Stimulated activated CD8-positive, alpha-beta memory T cell treated with anti-CD3 and anti-CD28 coated beads, Interleukin-7, amount 100 ng/mL, for 48 hours (primary cell): ENCODE measurements around the gene RAB7B.
"Not testable (repeated sequence)": the region's sequence is repeated elsewhere in the genome, so short reads cannot be mapped to it uniquely, and the experiment has no call there.

Experiments
- DNase-seq, 2 donors: peaks; one replicate each; pipeline ENCODE4 v3.0.0-alpha.2; 2020; ENCODE audit warnings: low read depth in 1 of 2; ENCODE audit errors: extremely low read depth in 1 of 2

RAB7B gene

DNA sequence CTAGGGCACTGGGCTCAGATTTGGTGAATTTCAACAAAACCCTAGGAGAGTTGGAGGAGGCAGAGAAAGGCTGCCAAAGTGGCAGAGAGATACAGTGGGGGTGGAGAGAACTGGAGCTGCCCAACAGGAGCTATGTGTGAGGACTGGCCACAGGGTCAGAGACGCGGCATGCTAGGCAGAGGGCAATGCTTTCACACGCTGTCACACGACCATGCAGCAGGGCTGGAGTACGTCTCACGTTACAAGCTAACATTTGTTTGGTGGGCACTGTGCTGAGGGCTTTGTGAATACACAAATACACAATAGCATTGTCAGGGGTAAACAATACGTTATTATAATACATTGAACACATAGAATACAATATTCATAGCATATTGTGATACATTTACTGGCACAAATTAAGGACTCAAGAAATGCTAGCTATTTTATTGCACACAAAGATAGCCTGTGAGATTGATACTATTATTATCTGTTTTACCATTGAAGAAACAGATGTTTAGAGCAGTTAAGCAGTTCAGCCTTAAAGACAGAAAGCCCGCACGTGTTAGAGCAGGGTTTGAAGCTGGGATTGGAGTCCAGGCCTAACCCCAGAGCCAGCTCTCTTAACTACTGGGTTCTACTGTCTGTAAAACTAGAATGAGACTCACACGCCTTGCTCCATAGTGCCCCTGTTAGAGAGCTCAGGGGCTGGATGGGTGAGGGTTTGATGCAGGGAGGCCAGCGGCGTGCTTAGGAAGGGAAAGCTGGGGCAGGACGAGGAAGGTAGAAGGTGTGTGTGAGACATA lies 4.5 kb downstream of the RAB7B start:
- DNase-seq: no peak

DNA sequence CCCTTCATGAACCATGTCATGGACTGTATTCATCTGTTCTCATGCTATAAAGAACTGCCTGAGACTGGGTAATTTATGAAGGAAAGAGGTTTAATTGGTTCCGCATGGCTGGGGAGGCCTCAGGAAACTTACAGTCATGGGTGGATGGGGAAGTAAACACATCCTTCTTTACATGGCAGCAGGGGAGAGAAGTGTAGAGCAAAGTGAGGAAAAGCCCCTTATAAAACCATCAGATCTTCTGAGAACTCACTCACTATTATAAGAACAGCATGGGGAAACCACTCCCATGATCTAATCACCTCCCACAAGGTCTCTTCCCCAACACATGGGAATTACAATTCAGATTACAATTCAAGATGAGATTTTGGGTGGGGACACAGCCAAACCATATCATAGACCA lies 6.6 kb downstream of the RAB7B start:
- DNase-seq: not testable (repeated sequence)

DNA sequence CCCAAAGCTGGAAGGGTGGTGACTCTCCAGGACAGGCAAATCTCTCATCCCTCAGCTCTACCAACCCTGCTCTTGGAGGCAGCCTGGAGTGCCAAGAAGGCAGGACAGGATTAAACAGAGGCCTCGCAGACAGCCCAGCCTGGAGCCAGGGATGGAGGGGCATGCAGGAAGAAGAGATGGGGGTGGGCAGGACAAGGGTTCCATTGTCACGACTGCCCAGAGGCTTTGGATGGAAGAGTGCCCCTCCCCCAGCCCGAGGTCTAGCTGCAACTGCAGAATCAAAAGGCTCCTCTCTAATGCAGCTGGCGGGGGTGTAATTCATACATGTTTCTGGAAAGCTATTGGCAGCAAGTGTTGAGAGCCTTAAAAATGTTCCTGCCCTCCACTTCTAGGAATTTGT lies 8.8 kb downstream of the RAB7B start:
- no peak for DNase-seq

DNA sequence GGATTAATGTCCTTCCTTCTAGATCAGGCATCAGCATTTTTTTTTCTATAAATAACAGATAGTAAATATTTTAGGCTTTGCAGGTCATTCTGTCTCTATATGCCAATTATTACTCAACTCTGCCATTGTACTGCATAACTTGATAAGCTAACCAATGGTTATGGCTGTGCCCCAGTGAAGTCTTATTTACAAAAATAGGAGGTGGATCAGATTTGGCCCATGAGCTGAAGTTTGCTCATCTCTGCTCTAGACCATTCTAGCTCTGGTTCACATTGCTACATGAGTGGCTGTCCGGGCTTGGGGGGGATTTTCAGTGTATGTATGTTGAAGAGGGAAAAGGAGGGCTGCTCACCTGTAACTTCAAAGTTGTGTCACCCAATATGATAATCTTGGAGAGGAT lies 10.1 kb downstream of the RAB7B start:
- no peak for DNase-seq

DNA sequence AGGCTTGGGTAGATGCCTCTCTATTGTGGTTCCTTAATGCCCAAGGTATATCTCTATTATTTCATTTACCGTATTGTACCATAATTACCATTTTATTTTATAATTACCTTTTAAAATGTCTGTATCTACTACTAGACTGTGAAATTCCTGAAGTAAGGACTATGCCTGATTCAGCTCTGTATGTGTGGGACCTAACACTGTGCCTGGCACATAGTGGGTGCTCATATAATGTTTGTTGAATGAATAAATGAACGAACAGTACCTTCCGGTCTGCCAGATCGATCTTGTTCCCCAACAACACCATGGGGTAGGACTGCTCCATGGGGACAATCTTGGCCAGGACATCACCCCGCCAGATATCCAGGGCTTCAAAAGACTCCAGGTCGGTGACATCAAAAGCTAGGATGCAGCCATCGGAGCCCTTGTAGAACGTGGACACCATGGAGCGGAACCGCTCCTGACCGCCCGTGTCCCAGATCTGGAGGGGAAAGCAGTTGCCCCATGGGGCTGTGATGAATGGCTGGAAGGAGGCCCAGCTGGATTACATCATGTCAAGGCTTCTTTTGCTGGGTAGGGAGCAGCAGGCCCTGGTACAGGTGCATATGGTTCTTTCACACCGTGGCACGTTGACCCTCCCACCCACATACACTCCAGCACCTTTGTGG lies 10.8 kb downstream of the RAB7B start:
- no peak for DNase-seq

DNA sequence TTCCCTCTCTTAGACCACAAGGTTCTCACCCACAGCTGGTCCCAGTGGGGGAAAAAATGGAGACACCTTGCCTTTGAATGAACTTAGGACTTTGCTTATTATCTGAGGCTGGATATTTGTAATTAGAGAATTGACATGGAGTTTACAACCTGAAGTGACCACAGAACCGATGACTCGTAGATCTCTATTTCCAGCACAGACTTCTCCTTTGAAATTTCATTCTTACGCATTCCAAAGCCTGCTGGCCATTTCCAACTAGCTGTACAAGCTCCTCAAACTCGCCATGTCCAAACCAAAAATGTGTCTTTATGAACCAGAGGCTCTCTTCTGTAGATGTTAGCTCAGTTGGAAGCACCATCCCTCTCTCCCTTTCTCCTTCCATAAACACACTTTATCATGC lies 12.0 kb downstream of the RAB7B start:
- DNase-seq: no peak

DNA sequence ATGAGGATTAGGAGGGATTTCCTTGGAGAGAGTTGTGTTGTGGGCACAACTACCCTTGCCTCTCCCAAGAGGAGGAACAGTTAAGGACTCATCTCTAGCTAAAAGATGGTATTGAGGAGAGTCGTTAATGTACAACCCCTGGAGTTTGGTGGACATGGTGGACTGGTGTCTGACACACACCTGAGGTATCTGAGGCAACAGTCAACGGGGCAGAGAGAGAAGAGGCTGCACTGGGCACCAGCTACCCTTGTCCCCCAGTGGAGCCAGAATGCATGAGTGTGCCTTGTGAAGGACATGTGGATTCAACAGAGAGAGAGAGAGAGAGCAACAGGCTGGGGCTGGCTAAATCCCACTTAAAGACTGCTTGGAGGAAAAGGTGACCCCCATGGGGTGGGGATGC lies 13.0 kb downstream of the RAB7B start:
- DNase-seq: no peak

DNA sequence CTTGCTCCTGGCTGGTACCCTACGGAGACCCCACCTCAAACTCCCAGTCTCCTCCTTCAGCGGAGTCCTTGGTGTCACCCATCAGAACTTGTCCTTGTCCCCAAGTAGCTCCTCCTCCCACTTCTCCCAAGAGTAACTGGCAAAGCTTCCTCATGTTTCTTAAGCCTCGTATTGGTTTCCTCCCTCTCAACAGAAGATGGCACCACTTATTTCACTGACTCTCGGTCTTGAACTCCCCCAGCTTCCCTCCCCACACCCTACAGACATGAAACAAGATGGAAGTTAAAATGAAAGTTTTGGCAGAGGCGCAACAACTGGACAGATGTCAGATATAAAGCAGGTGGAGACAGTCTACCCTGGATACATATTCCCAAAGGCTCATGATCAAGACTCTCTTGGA lies 13.4 kb downstream of the RAB7B start:
- no peak for DNase-seq

DNA sequence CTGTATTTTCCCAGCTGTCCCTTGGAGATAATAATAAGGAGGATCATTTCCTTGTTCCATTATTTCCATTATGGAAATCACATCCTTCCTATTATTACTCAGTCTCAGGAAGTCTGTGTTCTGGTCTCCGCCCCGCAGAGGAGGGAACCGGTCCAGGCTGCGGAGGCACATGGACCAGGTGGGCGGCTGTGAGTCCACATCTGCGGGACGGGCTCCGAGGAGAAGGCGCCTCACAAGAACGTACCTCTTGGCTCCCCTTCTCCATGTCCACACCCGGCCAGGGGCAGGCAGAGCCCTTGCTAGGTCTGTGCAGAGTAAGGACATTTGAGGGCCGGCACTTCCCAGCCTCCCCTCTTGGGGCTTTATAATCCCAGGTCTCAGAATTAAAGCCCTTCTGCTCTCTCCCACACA lies 14.6 kb downstream of the RAB7B start:
- DNase-seq: no peak

DNA sequence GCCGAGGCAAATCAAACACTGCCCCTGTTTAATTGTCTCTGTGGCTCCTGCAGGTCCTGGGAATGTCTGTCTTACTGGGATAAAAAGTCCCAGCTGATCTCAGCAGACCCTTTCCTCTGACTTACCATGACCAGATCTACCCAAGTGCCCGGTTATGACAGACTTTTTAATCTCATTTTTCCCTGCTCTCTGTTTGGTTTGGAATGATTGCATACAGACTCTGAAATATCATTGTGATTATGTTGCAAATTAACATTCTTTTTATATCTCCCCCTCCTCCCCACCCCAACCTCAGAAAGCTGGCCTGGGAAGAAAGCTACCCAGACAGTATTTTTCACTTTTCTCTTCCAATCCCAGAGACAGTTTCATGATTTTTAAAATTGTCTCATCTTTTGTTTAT lies 16.3 kb downstream of the RAB7B start:
- no peak for DNase-seq

DNA sequence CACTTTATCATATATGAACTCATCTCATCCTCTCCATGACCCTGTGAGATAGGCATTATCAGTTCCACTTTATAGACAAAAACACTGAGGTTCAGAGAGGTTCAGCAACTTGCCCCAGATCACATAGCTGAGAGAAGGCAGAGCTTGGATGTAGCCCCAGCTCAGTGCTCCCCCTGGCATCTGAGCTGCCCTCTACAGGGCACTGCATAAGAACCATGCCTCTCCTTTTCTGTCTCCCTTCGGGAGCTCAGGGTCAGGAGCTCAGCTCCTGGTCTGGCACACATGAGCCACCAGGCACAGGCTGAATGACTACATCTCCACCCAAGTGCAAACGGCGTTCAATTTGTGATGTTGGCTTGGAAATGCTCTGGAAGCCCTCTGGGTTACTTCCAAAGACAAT lies 16.9 kb downstream of the RAB7B start:
- no peak for DNase-seq

DNA sequence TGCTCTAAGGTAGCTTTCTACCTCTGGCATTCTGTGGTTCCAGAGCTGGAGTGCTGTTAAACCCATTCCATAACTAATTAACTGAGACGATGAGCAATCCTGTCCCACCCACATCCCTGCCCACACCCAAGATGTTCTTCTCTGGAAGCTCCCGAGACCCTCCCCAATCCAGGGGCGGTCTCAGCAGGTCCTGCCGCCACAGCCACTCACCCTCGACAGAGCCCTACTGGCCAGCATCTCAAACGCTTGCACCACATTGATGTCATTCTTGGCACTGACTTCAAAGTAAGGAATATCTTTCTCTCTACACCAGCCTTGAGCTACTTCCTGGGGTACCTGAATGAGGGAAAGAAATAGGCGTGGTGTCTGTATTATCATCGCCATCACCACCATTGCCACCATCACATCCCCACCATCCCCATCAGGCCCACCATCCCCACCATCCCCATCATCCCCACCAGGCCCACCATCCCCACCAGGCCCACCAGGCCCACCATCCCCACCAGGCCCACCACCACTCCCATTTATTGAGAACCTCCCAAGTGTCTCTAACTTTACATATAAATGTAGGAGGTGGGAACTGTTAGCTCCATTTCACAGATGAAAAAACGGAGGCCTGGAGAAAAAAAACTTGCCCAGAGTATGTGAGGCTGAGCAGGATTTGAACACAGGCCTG lies 17.7 kb downstream of the RAB7B start:
- DNase-seq: no peak

DNA sequence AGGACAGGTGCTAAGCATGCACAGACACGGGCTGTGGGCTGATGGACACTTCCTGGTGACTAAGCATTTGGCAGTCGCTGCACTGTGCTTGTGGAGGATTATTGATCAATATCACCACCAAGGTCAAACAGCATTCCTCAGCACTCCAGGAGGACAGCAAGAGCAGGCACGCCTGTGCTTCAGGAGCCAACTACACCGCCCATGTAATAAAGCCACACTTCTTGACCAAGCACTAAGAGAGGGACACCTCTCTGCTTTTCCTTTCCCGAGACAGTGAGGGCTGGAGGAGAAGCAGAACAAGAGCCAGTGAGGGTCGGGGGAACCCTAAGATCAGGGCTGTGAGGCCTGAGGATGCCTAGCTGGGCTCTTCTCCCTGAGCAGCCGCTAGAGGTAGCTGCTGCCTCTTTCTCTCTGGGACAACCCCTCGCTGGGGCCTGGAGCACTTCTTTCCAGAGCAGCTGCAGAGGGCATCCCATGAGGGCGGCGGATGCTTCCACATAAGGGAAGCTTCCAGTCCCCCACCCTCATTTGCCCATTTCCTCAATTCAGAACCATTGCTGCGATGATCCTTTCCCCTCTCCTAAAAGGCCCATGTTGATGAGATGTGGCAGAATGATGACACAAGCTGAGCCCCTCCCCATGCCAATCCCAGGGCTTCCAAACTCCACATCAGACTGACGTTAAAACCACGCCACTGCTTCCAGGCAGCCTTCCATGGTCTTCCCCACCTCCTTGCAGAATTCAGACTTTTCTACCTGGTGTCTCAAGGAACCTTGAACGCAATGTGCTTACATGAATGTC lies 19.1 kb downstream of the RAB7B start:
- DNase-seq: no peak

DNA sequence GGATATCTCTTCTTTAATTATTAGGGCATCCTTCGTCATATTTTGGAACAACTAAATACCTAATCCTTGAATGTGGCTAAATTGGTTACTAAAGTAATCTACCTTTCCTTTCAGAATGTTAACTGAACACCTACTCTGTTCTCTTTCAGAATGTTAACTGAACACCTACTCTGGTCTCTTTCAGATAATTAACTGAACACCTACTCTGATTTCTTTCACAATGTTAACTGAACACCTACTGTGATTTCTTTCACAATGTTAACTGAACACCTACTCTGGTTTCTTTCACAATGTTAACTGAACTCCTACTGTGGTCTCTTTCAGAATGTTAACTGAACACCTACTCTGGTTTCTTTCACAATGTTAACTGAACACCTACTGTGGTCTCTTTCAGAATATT lies 21.9 kb downstream of the RAB7B start:
- DNase-seq: no peak

DNA sequence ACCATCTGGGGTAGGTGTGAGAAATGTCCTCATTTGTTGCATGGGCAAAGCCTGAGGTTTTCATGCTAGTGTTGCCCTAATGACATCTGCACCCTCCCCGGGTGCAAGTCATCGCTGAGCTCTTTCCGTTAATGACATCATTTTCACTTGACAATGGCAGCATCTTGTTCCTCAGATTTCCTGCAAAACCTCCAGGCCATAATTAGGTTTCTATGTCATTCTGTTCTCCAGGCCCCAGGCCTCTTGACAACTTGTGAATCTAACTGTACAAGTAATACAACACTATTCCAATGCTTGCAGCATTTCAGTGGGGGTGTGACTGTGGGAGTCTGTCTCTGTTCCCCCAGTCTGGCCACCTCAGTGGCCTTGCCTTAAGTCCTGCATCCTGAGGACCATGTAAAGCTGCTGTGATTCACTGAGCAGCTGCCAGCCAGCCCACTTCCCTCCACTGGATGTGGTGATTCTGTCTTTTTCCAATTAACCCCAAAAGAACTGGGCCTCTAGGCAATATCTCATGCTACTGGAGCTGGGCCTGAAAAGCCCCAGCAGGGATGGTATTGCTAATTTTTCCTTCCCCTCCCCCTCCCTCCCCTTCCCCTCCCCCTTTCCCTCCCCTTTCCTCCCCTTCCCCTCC lies 22.8 kb downstream of the RAB7B start:
- no peak for DNase-seq

DNA sequence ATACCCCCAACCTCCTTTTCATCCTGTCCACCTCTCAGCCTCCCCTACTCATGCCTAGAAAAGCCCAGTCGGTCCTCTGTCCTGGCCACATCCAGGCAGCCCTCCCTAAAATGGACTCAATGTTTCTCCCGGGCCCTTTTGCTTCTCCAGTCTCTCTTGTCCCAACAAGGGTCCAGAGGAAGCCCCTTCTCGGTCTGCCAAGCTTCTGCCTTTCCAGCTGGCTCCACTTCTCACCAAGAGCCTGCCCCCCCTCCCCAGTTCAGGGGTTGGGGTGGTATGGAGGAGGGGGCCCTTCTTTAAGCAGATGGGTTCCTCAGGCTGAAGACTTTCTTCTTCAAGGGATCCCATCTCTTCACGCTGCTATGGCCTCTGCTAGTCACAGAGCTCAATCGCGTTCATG lies 23.9 kb downstream of the RAB7B start:
- no peak for DNase-seq

DNA sequence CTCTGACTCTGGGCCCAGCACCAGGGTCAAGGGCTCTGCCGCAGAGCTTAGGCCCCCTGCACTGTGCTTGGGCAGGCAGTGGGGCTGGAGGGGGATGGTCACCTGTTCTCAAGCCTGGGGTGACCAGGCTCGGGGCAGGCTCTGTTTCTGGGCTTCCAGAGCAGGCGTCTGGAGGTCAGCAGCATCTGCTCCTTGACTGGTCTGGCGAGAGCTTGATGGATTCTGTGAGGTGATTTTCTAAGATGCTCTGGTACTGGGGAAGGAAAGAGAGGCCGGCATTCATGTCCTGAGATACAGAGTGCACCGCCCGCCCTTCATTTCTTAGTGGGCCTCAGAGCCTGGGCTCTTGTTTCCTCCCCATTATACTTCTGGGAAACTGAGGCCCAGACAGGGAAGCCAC lies 24.5 kb downstream of the RAB7B start:
- no peak for DNase-seq

DNA sequence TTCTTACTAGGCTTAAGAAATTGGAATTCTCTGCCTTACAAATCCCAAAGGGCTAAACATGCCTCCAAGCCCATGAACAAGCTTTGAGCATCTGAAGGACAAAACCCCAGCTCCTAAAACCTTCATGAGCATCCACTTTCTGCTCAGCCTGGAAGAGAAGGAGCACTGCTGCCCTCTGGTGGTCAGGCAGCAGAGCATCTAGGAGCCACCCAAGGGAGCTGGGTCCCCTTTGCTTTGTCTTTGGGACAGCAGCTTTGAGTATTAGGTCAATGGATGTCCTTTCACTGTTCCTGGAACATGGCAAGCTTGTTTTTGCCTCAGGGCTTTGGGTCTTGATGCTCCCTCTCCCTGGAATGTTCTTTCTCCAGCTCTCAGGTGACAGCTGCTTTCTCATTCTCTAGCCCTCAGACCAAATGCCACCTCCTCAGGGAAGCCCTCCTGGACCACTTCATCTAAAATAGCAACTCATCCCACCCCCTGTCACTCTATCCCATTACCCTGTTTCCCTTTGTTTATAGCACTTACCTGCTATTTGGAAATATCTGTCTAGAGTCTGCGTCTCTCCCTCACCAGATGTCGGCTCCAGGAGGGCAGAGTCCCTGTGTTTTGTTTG lies 25.7 kb downstream of the RAB7B start:
- DNase-seq: peak in 1 of 2 donors; percentile 54

DNA sequence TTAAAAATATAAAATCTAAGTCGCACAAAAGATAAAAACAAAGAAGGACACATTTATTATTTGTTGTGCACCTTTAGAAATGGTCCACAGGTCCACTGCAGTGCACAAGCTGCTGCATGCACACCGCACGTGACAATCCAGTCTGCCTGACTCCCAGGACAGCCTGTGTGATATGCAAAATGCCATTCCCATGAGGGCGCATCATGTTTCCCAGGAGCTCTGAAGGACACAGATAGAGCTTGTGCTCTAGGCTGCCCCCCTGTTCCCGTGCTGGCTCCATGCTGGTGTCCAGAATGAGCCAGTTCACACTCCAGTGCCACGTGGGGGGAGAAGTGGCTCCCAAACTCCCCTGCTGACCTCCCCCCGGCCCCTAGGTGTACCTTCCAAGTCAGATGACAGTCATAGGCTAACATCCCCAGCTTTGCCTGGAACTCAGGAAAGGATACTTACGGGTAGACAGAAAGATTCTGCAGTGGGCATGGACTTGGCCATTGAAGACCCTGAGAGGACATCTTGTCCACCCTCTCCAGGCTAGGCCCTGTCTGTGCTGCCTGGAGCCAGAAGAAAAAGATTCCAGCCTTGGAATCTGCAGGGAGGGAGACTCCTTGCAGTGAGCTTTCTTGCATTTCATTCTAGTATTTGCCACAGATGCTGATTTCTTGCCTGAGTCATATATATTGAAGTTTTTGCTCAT lies 26.3 kb downstream of the RAB7B start:
- DNase-seq: no peak

DNA sequence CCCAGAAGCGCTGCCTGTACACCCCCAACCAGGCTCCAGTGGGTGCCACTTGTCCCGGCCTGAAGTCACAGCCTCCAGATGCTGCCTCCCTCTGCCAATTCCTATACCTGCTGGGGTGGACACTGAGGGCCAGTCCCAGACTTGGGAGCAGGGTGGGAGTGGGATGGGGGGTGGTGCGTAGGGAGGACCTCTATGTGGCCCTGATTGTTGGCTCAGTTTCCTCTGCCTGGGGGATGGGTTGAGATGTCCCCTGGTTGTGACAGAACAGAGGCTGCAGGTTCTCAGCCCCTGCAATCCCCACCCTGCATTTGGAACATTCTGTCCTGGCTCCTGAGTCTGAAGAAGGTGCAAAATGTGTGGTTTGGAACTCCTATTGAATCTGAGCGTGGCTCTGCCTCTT lies 27.2 kb downstream of the RAB7B start:
- DNase-seq: no peak
